Activated CD8-positive, alpha-beta memory T cell treated with anti-CD3 and anti-CD28 coated beads, Interleukin-2, amount 50 U/mL, for 24 hours (primary cell): ENCODE measurements around the gene POMC.
A peak's percentile ranks its signal among the peaks of the same experiment; 100 is the strongest.
"Not testable (repeated sequence)": the region's sequence is repeated elsewhere in the genome, so short reads cannot be mapped to it uniquely, and the experiment has no call there.

ENCODE experiments used
- DNase-seq: peaks from one replicate; pipeline ENCODE4 v3.0.0-alpha.2; 2020; ENCODE audit errors: extremely low read depth

Gene POMC

DNA sequence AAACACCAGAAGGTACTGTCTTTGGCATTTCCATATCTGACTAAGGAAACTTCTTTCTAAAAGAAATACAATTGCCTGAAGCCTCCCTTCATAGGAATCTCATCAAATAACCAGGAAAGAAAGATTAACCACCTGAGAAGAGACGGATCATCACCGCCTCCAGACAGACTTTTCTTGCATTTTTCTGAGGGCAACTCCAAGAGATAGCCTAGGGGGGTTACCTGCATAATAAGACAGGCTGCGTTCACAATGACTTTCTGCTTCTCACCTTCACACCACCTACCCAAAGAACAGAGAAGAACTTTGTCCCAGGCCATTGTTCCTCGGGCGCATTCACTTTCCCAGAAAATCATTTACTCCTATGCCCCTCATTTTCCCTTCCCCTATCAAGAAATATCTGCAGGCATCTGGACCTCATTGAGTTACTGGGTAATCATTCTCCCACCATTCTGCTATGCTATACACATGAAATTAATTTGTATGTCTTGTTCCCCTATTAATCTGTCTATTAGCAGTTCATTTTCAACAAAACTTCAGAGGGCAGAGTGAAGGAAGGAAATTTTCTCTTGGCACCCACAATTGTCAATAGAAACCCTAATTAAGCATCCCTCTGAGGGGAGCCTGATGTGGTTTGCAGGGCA, 8.3 kb upstream of the POMC start:
- DNase-seq, result no peak

DNA sequence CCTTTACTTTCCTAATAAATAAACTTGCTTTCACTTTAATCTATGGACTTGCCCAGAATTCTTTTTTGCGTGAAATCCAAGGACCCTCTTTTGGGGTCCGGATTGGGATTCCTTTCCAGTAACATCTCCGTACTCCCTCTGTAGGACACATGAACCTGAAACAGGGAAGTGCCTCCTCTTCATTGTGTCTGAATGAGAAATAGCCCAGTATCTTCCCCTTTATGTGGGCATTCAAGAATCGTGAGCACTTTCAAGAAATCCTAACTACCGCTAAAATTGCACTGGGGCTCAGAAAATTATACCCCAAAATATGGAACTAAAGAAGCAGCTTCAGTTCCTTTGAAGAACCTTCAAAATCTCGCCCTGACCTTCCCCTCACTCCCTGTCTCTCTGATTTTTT, 7.8 kb upstream of the POMC start:
- DNase-seq, result no peak

DNA sequence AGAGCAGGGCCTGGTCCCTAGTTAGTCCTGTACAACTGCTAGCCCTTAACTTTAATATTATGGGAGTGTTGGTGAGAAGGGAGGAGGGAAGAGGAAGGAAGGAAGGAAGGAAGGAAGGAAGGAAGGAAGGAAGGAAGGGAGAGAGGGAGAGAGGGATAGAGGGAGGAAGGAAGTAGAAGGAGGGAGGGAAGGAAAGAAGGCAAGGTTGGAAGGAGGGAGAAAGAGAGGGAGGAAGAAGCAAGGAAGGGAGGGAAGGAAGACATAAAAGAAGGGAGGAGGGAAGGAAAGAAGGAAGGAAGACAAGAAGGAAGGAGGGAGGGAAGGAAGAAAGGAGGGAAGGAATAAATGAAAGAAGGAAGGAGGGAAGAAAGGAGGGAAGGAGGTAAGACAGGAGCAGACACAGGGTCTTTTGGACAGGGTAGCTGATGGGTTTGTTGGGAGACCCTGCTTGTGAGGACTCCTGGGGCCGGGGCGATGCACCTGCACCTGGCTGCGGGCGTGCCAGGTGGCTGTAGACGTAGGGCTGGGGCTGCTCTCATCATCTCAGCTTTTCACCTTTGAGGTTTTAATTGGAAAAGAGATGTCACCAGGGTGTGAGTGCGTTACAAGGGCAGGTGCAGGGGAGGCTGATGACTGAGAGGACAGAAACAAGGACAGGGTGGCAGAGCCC, 5.9 kb upstream of the POMC start:
- DNase-seq, result no peak

DNA sequence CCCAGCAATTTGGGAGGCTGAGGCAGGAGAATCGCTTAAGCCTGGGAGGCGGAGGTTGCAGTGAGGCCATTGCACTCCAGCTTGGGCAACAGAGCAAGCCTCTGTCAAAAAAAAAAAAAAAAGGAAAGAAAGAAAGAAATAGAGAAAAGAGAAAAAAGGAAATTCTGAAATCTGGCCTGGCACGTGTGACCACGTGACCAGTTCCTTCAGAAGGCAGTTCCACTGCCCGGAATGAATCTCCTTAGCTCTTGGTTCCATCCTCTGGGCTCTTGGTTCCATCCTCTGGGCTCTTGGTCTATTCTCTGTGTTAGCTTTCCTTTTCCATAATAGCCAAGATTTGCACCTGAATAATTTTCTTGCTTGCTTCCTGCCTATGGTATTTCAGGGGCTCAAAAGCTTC, 5.3 kb upstream of the POMC start:
- no peak for DNase-seq

DNA sequence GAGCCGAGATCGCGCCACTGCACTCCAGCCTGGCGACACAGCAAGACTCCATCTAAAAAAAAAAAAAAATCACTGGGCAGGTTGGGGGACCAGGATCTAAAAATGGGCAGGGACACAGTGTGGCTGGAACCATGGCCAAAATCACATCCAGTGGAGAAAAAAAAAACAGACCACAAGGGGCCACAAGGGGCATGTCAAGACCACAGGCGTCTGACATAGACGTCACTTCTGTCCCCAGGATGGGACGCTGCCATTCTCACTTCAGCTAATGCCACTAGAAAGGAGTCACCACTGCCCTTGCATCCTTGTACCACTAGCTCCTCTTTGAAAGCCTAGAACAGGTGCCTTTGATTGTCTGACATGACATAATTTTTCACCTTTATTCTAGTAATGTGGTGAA, 2.5 kb upstream of the POMC start:
- DNase-seq, result no peak

DNA sequence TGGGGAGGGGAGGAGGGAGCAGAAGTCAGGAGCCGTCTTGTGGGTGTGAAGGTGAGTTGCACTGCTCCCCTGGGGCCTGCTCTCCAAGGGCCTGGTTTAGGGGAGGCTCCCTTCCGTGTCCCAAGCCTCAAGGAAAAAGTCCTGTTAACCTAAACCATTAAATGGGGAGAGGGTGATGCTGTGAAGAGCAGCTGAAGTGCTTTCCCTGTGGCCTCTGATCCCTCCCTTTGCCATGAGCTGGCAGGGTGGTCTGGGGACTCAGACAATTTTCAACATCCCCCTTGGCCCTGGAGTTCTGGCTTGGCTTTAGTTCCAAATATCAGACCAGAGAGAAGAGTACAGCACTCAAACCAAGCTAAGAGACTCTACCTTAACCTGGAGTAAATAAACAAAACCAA, 692 bp upstream of the POMC start:
- no peak for DNase-seq

DNA sequence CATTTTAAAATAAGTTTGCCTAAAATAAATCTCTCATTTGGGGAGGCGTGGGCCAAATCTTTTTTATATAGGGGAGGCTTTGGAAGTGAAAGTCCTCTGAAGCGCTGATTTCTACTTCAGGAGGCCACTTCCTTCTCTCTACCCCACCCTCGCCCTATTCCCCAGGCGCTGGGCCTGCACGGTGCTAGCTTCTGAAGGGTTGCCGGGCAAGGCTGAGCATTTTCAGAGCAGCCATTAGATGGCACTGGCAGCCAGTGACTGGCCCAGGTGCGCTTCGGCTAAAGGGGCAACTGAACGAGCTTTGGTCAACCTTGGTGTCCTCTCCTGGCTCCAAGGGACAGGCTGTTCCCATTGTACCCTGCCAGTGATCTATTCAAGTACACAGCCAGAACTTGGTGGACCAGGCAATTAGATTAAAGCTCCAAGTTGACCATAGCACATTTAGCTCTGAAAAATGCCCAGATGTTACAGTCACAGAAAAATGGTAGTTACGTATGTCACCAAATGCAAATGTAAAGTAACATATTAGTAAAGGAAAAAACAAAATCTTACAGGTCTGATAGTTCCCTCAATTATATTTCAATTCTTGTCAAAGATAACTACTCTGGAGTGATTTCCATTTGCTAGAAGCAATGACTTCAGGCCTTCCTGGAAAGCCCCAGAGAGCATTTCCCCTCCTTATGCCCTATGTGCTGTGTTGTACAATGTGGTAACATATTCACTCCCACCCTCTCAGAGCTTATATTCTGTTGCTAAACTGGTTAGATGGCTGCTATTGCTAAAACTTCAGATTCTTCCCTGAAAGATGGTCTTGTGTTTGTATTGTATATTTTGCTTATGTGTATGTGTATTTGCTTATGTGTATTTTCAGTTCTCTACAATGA, 2.1 kb downstream of the POMC start:
- no peak for DNase-seq

DNA sequence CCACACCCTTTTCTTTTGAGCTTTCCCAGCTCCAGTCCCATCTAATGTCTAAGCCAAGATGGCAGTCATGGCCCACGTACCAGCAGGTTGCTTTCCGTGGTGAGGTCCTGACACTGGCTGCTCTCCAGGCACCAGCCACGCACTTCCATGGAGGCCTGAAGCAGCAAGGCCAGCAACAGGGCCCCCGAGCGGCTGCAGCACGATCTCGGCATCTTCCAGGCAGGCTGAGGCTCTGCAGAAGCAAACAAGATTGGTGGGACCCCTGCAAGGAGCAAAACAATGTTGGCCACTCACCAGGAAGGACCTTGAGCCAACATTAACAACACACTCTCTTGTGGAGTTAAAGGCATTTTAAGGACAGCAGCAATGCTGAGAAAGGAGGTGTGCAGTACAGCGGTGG, 3.8 kb downstream of the POMC start:
- DNase-seq, result no peak

DNA sequence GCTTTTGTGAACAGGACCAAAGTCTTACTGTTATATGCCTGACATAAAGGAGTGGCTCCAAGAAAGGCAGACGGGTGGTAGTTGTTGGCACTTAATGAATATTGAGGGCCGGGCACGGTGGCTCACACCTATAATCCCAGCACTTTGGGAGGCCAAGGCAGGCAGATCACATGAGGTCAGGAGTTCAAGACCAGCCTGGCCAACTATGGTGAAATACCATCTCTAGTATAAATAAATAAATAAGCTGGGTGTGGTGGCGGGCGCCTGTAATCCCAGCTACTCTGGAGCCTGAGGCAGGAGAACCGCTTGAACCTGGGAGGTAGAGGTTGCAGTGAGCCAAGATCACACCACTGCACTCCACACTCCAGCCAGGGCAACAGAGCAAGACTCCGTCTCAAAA, 6.3 kb downstream of the POMC start:
- not testable (repeated sequence) for DNase-seq

DNA sequence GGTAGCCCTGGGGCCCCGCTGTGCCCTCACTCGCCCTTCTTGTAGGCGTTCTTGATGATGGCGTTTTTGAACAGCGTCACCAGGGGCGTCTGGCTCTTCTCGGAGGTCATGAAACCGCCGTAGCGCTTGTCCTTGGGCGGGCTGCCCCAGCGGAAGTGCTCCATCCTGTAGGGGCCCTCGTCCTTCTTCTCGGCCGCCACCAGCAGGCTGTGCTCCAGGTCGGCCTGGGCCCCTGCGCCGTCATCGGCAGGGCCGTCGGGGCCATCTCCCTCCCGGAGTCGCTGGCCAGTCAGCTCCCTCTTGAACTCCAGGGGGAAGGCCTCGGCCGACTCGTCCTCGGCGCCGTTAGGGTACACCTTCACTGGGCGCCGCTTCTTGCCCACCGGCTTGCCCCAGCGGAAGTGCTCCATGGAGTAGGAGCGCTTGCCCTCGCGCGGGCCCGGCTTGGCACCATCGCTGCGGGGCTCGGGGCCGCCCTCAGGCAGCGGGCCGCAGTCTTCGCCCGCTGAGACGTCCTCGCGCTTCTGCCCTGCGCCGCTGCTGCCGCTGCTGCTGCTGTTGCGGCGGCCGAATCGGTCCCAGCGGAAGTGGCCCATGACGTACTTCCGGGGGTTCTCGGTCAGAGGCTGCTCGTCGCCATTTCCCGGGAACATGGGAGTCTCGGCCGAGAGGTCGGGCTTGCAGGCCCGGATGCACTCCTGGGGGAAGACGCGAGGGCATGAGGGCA, 7.2 kb downstream of the POMC start:
- peak; percentile 57 for DNase-seq

DNA sequence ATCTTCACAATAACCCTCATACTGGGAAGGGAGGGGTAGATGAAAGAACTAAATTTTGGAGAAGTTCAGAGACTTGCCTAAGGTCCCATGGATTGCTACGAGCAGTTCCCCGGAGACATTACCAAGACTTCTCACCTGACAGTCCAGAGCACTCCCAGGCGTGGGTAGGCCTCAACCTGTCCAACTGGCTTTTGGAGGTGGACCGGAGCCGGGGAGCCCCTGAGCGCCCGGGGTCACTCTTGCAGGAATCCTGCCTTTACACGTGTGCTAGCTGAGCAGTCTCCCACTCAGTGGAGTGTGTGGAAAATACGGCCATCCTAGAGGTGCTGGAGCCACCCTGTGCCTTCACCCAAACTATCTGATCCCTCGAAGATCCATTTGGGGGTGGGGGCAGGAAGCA, 8.0 kb downstream of the POMC start:
- no peak for DNase-seq

DNA sequence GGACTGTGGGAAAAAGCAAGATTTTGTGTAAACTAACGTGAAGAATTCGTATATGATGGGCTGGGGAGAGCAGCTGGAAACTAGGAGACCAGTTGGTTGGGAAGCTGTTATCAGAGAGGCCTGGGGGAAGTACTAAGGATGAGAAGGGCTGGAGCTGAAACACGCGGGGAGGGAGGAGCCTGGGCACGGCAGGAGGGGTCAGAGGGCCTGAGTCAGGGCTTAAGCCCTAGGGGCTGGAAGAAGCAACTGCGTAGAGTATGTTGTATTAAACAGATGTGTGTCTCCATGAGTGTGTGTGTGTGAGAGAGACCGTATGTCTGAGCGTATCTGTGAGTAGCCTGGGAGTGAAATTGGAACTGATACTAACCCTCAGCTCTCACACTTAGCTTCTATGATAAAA, 8.4 kb downstream of the POMC start:
- no peak for DNase-seq

DNA sequence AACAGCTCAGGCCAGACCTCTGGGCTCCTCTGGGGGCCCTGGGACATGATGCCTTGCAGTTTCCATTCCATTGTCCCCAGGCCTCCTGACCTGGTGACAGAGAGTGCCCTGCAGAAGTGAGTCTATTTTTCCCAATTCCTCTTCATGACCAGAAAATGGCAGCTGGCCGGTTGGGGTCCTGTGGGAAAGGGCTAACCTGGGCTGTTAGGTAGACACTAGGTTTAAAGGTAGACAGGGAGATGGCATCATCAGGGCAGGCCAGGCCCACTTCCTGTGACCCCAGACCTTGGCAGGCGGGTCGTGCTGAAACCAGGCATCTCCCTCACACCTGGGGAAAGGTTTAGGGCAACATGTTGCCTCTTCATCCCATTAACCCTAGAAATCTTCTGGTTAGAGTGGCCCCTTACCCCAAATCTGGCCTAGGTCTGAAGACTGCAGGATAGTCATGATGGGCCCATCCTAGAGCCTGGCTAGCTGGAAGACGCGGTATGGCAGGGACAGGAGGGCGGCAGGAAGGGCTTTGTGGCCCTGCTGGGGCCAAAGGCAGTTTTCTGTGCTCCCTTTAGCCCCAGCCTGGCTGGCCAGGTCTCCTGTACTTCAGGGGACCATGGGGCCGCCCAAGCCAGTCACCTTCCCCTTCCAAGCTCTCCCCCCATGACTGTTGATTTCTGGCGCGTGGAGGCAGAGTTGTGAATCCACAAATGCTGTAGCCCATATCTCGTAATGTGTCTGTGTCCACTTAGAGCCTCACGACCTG, 10.1 kb downstream of the POMC start:
- DNase-seq, result no peak

DNA sequence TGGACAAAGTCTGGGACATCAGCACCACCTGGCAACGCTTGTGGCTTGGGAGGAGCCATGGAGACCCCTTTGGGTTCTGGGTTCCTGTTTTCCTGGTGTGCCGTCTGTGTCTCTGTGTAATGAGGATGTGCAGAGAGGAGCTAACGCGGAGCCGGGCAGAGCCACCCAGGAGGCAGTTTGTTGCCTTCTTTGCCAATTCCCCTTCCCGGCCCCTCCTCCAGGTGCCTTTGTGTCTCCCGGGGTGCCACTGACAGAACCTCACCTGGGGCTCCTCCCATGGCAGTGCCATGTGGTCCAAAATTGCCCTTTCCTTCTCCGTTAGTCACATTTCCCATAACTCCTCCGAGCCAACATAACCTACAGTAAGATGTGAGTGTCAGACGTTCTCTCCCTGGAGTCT, 13.0 kb downstream of the POMC start:
- no peak for DNase-seq

DNA sequence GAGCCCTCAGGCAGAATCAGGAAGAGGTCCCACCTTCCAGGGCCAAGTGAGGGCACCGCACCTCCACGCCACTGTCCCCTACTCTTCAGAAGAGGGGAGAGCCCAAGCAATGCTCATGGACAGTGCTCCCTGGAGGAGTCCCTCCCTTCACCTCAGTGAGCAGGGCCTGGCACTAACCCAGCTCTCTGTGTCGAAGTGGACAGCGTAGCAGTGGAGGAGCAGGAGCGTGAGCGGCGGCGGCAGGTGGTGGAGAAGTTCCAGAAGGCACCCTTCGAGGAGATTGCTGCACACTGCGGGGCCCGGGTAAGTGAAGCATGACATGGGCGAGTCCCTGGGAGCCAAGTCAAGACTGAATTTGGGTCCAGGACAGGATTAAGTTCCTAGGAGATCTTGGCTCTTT, 16.7 kb downstream of the POMC start:
- no peak for DNase-seq

DNA sequence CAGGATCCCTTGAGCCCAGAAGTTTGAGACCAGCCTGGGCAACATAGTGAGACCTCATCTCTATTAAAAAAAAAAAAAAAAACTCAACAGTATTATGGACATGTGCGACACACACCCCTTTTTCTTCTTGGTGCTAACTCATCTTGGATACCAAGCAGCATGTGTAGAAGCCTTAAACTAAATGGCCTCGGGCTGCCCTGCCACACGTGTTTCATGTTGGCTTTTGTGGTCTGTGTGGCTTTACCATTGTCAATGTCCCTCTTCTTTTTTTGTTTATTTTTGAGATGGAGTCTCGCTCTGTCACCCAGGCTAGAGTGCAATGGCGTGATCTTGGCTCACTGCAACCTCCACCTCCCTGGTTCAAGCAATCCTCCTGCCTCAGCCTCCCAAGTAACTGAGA, 17.4 kb downstream of the POMC start:
- not testable (repeated sequence) for DNase-seq

DNA sequence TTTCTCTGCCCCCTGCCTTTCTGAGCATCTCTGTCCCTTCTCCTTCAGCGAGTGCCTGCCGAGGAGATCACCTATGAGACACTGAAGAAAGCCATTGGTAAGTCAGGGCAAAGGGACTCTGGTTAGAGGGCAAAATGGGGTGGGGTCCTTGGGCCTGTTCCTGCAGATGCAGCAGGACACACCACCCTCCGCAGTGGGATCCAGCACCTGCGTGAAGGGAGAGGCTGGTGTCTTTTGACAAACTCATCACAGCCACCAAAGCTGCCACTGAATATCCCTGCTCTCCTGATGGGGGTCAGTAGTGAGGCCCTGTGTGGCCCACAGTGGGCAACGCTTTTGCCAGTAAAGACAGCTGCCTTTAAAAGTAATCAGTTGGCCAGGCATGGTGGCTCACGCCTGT, 18.7 kb downstream of the POMC start:
- DNase-seq, result no peak

DNA sequence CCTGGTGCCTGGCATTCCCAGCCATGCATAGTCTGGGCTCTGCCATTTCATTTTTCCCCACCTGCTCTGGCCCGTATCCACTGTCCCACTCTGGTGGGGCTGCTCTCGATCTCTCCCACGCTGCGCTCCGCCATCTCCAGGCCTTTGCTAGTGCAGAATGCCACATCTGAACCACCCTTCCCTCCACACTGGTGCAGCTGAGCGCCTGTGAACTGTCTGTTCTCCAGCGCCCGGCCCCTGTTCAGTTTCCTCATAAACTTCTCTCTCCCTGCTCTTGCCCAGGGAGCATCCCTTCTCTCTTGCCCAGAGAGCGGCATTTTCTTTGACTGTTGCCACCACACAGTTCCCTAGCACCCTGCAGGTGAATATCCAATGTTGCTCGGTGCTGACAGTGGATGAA, 21.5 kb downstream of the POMC start:
- no peak for DNase-seq

DNA sequence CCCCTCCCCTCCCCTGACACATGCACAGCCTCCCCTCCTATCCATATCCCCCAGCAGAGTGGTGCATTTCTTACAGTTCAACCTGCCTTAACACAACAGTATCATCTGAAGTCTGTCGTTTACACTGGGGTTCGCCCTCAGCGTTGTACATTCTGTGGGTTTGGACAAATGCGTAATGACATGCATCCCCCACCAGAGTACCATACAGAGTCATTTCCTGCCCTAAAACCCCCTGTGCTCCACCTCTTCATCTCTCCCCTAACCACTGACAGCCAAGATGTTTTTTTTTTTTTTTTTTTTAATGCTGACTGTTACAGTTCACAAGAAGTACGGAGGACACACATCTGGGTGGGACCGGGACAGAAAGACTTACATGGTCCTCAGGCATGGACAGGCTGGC, 22.6 kb downstream of the POMC start:
- no peak for DNase-seq

DNA sequence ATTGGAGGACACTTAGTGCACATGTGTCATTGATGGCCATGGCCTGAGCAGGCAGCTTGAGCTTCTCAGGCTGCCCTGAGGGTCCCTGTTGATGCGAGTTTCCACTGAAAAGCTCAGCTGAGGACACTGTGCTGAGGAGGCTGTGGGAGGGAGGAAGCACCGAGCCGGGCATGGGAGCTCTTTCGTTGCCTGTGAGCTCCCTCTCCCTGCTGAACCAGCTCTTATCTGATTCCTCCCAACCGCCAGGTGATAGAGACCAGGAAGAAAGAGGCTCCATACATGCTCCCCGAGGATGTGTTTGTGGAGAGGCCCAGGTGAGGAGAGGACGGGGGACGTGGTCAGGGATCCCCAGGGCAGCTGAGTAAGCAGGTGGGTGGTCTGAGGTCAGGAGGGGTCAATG, 27.3 kb downstream of the POMC start:
- DNase-seq, result no peak

DNA sequence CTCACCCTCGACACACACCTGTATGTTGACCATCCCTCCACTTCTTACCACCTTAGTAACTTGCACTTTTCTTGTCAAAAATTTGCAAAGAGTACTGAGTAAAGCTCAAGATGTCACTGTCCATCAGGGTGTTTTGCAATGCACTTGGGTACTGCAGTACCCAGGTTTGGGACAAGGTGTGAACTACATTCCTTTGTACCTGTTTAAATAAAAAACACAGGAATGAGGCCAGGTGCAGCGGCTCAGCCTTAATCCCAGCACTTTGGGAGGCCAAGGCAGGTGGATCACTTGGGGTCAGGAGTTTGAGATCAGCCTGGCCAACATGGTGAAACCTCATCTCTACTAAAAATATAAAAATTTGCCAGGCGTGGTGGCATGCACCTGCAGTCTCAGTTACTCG, 27.8 kb downstream of the POMC start:
- not testable (repeated sequence) for DNase-seq

DNA sequence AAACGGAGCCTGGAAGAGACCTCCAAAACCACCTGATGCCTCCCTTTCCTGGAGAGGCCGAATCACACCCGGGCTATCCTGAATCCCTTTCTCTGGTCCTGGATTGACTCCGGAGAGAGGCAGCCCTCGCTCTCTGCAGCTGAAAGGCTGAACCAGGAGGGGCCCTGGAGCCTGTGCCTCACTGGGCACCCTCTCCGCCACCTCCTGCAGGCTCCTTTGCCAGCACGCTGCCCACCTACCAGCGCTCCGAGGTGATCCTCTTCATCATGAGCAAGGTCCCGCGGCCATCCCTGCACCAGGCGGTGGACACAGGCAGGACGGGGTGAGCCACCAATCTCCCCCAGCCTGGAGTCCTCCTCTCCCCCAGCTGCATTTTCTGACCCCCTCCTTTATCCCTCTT, 35.7 kb downstream of the POMC start:
- no peak for DNase-seq
